Hepatocyte (in vitro differentiated cells): ENCODE measurements around the gene WDR35. TPM values are rescaled to one million over a fixed set of nuclear protein-coding genes. Genes with fewer than 3 reads are reported as not detected.

ENCODE experiments used
- DNase-seq: peaks from one replicate; pipeline ENCODE4 v3.0.0-alpha.2; 2016; ENCODE audit warnings: low spot score
- H2AFZ ChIP-seq: fragments of 200-600 bp; sonication (generic); 2 replicates; pipeline ENCODE4 v1.6.0; 2016; ENCODE audit warnings: antibody characterized with exemption, mild to moderate bottlenecking
- H3K27ac ChIP-seq: fragments of 200-600 bp; sonication (generic); 2 replicates; pipeline ENCODE4 v1.5.1; 2016; ENCODE audit warnings: mild to moderate bottlenecking
- H3K27me3 ChIP-seq: fragments of 200-600 bp; sonication (generic); 2 replicates; pipeline ENCODE4 v1.6.1; 2016
- H3K36me3 ChIP-seq: fragments of 200-600 bp; sonication (generic); replicated peaks from 2 replicates; pipeline ENCODE4 v1.5.1; 2016; ENCODE audit warnings: low read depth; ENCODE audit not compliant: insufficient read depth
- H3K4me1 ChIP-seq: fragments of 200-600 bp; sonication (generic); 2 replicates; pipeline ENCODE4 v1.5.1; 2016; ENCODE audit warnings: mild to moderate bottlenecking, moderate library complexity; ENCODE audit not compliant: insufficient read depth
- H3K4me2 ChIP-seq: fragments of 200-600 bp; sonication (generic); 2 replicates; pipeline ENCODE4 v1.6.0; 2016
- H3K4me3 ChIP-seq: fragments of 200-600 bp; sonication (generic); 2 replicates; pipeline ENCODE4 v1.5.1; 2016; ENCODE audit warnings: mild to moderate bottlenecking
- H3K79me2 ChIP-seq: fragments of 200-600 bp; sonication (generic); 2 replicates; pipeline ENCODE4 v1.6.0; 2017; ENCODE audit warnings: mild to moderate bottlenecking
- H3K9me2 ChIP-seq: fragments of 200-600 bp; sonication (generic); replicated peaks from 2 replicates; pipeline ENCODE4 v1.6.0; 2017; ENCODE audit warnings: mild to moderate bottlenecking; ENCODE audit not compliant: insufficient read depth
- H3K9me3 ChIP-seq: fragments of 200-600 bp; sonication (generic); 2 replicates; pipeline ENCODE4 v1.5.1; 2016; ENCODE audit warnings: low read depth, mild to moderate bottlenecking
- H4K20me1 ChIP-seq: fragments of 200-600 bp; sonication (generic); 2 replicates; pipeline ENCODE4 v1.6.0; 2016; ENCODE audit warnings: mild to moderate bottlenecking; ENCODE audit not compliant: insufficient read depth, poor library complexity, severe bottlenecking
- CTCF ChIP-seq: fragments of 200-600 bp; sonication (generic); IDR thresholded peaks from 2 replicates; pipeline ENCODE4 v1.5.1; 2016; ENCODE audit warnings: antibody characterized with exemption, mild to moderate bottlenecking; ENCODE audit not compliant: poor library complexity
- EZH2 ChIP-seq: fragments of 200-600 bp; sonication (generic); IDR thresholded peaks from 2 replicates; pipeline ENCODE4 v1.6.1; 2016; ENCODE audit warnings: antibody characterized with exemption, mild to moderate bottlenecking, borderline replicate concordance
- EZH2phosphoT487 ChIP-seq: fragments of 200-600 bp; sonication (generic); IDR thresholded peaks from one replicate; pipeline ENCODE4 v1.6.1; 2018; ENCODE audit warnings: antibody characterized with exemption, mild to moderate bottlenecking, low read depth, moderate library complexity; ENCODE audit not compliant: unreplicated experiment, severe bottlenecking
- WGBS: methylation state at CpG from one replicate; pipeline ENCODE4 v1.1.6; 2016; ENCODE audit warnings: low lambda C conversion rate; ENCODE audit errors: missing lambda C conversion rate; 5-methylcytosine and 5-hydroxymethylcytosine counted together
- polyA plus RNA-seq: library from polyadenylated mRNA; unstranded; fragments of >200 nt; fragmentation: Nextera tagmentation; extraction: Ambion mirVana; gene quantifications from 2 replicates; pipeline ENCODE4 v1.2.1, GENCODE V29; 2016
- total RNA-seq: library from RNA; depleted of rRNA; stranded (reverse); fragments of >200 nt; gene quantifications from 2 replicates; pipeline ENCODE4 v1.2.3, GENCODE V29; 2014

Gene WDR35
- total and polyA plus RNA-seq, 2 experiments from 2014 or later, result 2.0 to 4.6 TPM

DNA sequence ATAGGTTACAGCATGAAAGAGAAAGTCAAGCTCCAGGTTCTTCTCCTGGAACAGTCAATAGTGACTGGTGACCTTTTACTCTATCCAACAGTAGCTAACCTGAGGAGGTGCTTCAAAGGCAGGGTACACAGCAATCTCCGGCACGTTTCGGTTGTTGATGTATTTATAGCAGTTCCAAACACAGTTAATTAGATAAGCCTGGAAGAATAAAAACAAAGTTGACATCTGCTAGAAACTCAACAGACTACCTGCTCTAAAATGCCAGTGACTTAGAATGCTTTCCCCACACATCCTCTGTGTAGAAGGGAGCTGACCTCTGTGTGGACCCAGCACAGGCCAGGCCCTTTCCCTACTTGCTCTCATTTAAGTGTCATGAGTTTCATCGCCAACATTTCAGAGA, 44.3 kb upstream of the WDR35 start:
- TF ChIP-seq EZH2phosphoT487 (no peak), CTCF (no peak), EZH2 (no peak)
- no peaks in the 10 kb centered on the region for H3K9me2 ChIP-seq
- H4K20me1 ChIP-seq, result peaks cover 36% of the 10 kb centered on the region
- H3K79me2 ChIP-seq, result peaks cover 58% of the 10 kb centered on the region
- H3K36me3 ChIP-seq, result peaks cover 9% of the 10 kb centered on the region
- H3K9me3 ChIP-seq, result no peaks in the 10 kb centered on the region
- no peak overlapping the region for H3K4me2 ChIP-seq
- no peak for DNase-seq
- WGBS, result 64% methylated on average over 4 of the region's 4 CpGs
- H2AFZ ChIP-seq, result no peak overlapping the region
- H3K4me1 ChIP-seq, result no peaks in the 10 kb centered on the region
- H3K27ac ChIP-seq, result no peak overlapping the region
- H3K27me3 ChIP-seq, result no peaks in the 10 kb centered on the region
- no peak overlapping the region for H3K4me3 ChIP-seq

GRCh38 chr2:20033322-20033721, 43.4 kb upstream of the WDR35 start:
- Histone ChIP-seq H3K9me3 (no peaks in the 10 kb centered on the region), H3K9me2 (no peaks in the 10 kb centered on the region), H3K4me2 (no peak overlapping the region), H4K20me1 (peaks cover 30% of the 10 kb centered on the region), H3K79me2 (peaks cover 51% of the 10 kb centered on the region), H3K4me1 (no peaks in the 10 kb centered on the region), H3K4me3 (no peak overlapping the region), H3K27ac (no peak overlapping the region), H2AFZ (no peak overlapping the region), H3K27me3 (no peaks in the 10 kb centered on the region), H3K36me3 (peaks cover 9% of the 10 kb centered on the region)
- TF ChIP-seq CTCF (no peak), EZH2phosphoT487 (no peak), EZH2 (no peak)
- 86% methylated on average over 3 of the region's 3 CpGs for WGBS
- no peak for DNase-seq

DNA sequence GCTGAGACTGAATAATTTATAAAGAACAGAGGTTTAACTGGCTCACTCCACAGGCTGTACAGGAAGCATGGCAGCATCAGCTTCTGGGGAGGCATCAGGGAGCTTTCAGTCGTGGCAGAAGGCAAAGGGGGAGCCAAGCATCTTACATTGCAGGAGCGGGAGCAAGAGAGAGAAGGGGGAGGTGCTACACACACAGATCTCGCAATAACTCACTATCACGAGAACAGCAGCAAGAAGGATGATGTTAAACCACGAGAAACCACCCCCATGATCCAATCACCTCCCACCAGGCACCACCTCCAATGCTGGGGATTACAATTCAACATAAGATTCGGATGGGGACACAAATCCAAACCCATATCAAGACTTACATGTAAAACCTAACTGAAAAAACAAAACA, 40.3 kb upstream of the WDR35 start:
- DNase-seq, result no peak
- H2AFZ ChIP-seq, result no peak overlapping the region
- peaks cover 7% of the 10 kb centered on the region for H4K20me1 ChIP-seq
- H3K79me2 ChIP-seq, result peaks cover 21% of the 10 kb centered on the region
- H3K4me2 ChIP-seq, result no peak overlapping the region
- no peaks in the 10 kb centered on the region for H3K4me1 ChIP-seq
- H3K36me3 ChIP-seq, result peaks cover 9% of the 10 kb centered on the region
- H3K27me3 ChIP-seq, result no peaks in the 10 kb centered on the region
- no peak overlapping the region for H3K4me3 ChIP-seq
- no peaks in the 10 kb centered on the region for H3K9me2 ChIP-seq
- 96% methylated on average over 6 of the region's 6 CpGs for WGBS
- TF ChIP-seq EZH2 (no peak), CTCF (no peak), EZH2phosphoT487 (no peak)
- H3K9me3 ChIP-seq, result no peaks in the 10 kb centered on the region
- H3K27ac ChIP-seq, result no peak overlapping the region
